Measurements from ENCODE around the gene PRKCA.
A peak's percentile ranks its signal among the peaks of the same experiment; 100 is the strongest.

Gene PRKCA

DNA sequence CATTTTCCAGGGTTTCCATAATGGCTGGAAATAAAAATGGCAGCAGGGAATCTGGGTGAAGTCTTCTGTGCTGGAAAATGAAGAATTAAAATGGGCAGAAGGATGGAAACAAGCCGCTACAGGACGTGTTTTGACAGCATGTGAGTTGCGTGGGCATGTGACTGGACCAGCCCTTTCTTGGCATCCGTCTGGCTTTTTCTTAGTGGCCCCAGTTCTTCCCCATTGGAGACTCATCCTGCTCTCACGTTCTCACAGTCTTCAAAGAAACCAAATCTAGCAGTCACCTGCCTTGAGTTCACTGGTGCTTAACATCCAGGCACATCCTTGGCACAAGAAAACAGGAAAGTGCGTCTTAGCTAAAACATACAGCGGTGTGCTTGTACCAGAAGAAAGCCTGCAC, 352.4 kb downstream of the PRKCA start:
- DNase-seq (ENCODE audit: low read depth), result no peak

DNA sequence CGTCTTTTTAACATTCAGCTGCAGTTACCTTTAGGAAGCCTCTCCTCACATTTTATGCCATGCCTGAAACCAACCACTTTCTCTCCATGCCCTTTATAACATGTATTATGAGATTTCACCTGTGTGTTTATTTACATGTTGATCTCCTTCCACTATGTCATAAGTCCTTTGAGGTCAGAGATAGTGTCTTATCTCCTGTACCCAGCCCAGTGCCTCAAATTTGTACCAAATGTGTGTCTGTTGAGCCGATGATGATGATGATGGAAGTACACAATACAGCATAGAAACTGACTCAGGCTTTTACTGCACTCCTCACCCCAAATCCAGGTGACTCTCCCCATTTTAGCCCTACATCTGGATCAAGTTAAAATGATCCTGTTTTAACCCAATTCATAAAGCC, 353.0 kb downstream of the PRKCA start:
- no peak for DNase-seq (ENCODE audit: low read depth)

DNA sequence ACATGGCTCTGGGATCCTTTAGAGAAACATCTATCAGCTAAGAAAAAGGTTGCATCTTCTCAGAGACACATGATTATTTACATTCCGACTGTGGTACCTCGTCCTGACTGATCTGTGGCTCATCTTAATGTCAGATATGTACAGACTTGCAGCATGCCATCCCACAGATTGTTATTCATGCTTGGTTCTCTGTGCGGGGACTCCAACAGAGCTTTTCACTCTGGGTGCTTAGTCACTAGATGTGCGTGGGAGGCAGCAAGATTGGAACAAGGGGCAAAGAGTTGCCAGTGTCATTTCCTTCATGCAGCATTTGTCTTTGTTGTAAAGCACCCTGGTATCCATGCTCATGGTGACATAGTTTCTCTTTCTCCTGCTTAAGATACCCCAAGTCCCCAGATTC, 353.4 kb downstream of the PRKCA start:
- DNase-seq (ENCODE audit: low read depth), result peak; percentile 55

DNA sequence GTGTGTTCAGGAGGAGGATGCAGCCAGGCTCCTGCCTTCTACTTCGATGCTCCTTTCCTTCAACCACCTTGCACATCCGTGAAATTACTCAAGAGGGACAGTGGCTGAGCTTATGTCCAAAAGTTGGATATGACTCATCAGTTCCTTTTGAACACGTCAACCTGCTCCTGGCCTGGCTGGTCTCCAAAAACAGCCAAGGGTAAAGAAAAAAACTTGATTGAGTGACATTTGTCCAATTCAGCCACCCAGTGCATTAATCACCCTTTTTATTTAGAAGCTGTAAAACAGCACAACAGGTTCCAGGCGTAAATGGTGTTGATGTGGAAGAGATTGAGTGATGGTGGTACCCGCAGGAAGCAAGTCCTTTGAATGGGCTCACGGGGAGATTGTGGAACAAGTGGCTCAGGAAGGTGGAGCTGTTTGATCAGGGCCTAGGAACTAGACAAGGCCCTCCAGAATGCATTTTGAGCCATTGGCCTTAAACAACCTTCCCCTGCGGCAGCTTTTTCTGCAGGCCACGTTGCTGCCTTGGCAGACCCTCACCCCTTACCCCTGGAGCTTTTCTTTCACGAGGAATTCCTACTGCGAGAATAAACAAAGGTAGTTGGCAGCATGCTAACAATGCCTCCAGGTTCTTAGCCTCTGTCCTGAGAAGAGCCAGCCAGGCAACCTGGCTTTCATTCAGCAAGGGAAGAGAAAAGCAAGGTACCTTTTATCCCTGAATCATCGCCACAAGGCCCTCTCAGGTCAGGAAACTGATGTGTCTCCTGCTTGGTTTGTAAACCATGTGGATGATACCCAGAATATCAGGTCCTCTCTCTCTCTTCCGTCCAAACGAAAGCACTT, 359.2 kb downstream of the PRKCA start:
- no peak for DNase-seq (ENCODE audit: low read depth)

DNA sequence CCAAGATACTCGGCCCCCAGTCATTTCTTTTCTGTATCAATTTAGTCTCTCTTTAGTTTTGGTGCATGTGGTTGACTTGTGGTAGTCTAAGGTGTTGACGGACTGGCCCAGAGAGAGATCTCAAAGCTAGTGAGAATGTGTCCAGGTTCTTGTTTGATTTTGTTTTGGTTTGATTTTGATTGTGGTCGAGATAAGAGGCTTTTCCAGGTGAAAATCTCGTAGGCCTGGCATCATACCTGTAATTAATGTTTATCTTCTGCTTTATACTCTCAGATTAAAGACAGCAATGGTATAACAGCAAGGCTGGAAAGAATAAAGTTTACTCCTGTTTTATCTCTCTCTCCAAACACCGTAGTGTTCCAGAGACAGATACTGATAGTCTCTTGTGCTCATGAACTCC, 360.1 kb downstream of the PRKCA start:
- no peak for DNase-seq (ENCODE audit: low read depth)

DNA sequence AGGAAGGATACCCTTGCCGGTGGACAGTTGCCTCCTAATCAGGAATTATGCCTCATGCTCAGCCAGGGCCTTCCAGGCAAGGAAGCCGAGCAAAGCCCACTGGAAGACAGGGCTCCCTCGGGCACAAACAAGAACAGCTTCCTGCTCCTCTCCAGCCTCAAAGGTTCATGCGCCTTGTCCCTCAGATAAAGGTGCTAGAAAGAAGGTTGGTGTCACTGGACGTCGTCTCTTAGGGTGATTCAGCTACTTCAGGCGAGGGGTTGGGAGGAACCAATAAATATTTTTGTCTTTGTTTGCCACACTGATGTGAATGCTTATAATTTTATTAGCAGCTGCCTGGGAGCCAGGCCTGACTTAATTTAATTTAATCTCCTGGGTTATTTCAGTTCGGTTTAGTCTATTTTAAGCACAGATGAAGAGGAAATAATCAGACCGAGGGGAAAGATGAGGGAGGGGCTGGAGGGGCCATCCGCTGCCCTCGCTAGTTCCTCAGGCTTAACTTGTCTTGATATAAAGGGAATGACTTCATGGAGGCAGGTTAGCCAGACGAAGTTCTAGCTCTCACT, 360.7 kb downstream of the PRKCA start:
- DNase-seq (ENCODE audit: low read depth), result no peak

DNA sequence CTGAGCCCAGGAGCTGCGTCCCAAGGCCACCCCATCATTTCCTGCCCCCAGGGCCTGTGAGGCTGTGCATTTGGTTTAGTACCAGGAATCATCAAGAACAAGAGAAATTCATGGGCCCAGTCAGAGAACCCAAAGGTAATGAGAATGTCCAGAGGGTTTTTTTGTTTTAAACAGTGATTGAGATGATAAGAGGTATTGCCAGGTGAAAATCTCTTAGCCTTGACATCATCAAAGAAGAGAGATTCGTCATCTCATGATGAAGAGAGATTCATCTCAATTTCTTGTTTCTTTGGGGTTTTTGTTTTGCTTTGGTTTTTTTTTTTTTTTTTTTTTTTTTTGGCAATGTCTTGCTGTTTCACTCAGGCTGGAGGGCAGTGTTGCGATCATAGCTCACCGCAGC, 361.9 kb downstream of the PRKCA start:
- no peak for DNase-seq (ENCODE audit: low read depth)

DNA sequence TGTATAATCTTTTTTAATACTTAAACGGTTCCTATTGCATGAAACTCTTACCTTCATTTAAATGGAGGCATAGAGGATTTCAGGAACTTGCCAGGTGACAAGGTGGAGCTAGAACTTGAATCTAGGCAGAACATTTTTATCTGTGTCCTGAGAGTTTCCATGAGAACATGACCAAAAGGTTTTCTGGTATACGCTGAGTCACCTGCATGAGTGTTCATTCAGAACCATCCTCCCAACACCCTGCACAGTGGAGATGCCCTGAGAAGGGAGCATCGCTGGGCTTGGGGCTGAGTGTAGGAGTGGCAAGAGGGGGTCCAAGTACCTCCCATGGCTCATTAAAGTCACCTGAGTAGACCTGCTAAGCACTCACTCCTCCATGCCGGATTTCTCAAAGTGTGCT, 362.8 kb downstream of the PRKCA start:
- no peak for DNase-seq (ENCODE audit: low read depth)

DNA sequence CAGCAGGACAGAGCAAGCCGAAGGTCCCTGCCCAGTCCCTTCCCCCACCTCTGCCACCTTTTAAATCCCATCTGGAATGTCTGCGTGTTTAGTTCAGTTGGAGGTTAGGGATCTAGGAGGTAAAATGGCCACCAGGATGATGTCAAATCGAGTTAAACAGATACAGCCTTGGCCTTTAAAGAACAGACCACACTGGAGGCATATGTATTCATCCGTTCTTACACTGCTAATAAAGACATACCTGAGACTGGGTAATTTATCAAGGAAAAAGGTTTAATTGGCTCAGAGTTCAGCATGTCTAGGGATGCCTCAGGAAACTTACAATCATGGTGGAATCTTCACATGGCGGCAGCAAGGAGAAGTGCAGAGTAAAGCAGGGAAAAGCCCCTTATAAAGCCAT, 364.7 kb downstream of the PRKCA start:
- DNase-seq (ENCODE audit: low read depth), result no peak

DNA sequence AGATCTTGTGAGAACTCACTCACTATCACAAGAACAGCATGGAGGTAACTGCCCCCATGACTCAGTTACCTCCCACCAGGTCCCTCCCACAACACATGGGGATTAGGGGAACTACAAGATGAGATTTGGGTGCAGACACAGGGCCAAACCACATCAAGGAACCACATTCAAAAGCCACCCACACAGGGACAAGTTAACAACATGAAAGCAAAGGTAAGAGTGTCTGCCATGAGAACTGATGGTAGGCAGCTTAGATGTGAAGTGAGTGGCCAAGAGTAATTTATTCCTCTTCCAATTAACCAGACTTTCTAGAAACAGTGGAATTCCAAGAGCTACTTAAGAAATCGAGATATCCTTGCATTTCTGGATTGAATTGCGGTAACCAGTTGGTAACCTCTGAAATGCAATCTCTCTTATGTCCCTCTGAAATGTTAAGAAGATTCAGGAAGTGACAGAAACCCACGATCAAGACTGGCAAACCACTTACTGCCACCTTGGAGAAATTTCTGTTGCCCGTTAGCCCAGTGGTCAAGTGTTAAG, 365.1 kb downstream of the PRKCA start:
- DNase-seq (ENCODE audit: low read depth), result no peak

DNA sequence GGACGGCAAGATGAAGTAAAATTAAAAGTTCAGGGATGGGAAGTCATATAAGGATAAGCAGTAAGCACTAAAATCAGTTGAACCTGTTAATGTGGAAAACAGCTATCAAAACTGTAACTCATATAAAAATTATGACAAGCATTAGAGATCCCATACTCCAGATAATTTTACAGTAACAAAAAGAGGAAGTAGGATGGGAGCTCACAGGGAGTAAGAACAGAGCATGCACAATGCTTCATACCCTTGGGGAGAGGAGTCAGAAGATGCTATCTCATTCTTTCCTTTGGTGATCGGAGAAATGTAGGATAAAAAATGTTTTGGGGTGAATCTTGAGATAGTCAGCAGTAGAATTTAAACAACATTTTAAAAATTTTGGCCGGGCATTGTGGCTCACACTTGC, 367.8 kb downstream of the PRKCA start:
- no peak for DNase-seq (ENCODE audit: low read depth)

DNA sequence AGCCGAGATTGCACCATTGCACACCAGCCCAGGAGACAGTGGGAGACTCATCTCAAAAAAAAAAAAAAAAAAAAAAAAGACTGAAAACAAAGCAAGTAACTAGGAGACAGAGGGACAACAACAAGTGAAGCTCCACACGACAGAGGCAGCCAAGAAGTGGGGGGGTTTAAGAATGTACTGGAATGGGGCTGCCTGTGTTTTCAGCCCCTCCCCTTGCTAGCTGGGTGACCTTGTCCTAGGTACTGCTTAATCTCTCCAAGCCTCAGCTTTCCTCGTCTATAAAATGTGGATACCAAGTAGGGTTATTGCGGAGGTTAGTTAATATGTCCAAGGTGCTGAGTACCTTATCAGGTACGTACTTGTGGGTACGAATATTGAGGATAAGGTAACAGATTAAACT, 368.7 kb downstream of the PRKCA start:
- no peak for DNase-seq (ENCODE audit: low read depth)

DNA sequence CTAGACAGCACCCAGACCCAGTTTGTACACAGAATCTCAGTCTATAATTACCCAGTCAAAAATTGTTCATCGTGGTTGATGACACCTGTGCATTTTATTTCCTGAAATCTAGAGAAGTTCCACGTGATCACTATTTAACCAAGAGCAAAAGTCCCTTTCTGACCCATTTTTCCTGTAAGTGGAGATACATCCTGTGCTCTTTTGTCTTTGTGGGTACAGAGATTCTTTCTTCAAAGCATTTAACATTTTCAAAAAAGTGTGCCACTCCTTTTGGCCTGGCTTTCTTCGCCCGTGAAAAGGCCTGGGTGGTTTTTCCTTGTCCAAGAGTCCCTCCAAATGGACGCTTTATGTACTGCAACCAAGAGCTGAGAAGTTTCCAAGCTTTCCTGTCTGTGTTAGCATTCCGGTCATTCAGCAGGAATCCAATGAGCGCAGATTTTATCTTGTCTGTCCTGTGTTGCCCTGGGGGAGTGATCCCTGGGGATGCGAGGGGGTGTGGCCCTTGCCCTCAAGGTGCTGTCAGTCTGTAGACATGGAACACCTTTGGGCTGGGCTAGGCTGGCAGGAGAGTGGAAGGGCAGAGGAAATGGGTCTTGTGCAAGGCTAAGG, 371.4 kb downstream of the PRKCA start:
- peak; percentile 40 for DNase-seq (ENCODE audit: low read depth)

DNA sequence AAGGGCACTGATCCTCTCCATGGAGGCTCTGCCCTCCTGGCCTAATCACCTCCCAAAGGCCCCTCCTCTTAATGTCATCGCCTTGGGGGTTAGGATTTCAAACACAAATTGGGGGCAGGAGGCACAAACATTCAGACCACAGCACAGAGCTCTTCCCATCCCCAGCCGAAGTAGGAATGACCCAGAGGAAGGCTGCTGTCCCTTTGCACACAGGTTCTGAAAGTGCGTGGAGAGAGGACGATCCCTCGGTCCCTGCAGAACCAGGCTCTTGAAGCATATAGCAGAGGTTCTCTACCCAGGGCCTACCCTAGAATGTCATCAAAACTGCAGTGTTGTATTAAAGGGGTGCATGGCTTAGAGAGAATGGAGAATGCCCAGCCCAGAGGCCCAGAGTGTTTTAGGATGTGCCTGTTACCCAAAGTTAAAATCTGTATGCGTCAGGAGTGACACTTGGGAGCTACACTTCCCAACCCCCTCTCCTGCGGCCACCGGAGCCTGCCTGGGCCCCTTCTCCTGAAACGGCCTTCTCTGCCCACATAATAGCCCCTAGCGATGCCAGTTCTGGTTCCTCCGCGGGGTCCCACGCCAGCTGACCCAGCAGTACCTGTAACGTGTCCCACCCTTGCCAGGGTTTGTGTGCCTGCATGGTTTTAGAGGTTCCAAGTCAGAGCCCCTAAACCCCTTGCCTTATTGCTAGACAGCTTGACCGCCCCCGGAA, 373.0 kb downstream of the PRKCA start:
- no peak for DNase-seq (ENCODE audit: low read depth)

DNA sequence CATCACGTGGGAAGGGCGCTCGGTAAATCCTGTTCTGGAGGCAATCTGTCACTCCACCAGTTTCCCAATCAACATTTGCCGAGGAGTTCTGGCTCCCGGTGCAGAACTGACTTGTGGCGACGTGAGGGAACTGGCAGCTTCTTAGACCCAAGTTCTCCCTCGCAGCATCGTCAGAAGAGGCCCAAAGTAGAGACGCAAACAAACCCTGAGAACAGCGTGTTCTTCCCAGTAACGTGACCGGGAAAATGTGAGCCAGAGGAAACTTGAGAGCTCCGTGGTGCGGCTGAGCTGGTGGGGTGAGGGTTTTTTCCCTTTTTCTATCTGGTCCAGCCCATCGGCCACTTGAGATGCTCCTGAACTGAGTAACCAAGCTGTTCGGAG, 373.6 kb downstream of the PRKCA start:
- no peak for DNase-seq (ENCODE audit: low read depth)

DNA sequence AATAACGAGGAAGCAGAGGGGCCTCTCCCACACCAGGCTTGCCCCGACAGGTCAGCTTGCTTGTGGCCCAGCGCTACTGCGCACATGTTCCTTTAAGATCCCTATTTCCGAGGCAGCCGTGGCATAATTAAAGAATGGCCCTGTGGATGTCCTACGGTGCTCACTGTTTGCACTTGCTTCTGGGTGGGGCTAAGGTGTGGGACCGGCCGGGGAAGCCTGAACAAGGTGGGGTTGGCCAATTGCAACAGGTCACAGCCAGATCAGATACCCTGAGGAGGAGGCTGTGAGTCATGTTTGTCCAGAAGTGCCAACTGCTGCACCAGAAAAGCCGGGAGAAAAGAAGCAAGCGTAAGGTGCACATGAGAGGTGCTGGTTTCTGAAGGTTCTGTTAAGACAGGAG, 374.0 kb downstream of the PRKCA start:
- DNase-seq (ENCODE audit: low read depth), result no peak

DNA sequence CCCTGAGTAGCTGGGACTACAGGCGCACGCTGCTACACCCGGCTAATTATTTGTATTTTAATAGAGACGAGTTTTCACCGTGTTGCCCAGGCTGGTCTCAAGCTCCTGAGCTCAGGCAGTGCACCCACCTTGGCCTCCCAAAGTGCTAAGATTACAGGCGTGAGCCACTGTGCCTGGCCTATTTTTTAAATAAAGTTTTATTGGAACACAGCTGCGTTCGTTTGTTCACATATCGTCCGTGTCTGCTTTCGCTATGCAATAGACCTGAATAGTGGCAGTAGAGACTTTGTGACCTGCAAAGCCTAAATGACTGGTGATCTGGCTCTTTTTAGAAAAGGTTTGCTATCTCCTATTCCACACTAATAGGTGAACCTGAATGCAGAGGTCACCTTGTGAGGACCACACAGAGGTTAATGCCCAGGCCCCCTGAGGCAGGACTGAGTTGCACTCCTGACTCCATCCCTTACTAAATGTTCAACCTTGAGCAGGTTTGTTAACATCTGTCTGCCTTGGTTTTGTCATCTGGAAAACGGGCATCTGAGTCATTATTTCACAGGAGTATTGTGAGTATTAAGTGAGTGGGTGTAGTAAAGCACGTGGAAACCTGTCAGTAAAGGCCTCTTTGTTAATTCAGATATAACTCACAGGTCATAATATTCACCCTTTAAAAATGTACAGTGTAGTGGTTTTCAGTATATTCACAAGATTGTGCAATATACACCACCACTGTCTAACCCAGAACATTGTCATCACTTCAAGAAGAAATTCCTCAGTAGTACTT, 375.0 kb downstream of the PRKCA start:
- peak; percentile 81 for DNase-seq (ENCODE audit: low read depth)

DNA sequence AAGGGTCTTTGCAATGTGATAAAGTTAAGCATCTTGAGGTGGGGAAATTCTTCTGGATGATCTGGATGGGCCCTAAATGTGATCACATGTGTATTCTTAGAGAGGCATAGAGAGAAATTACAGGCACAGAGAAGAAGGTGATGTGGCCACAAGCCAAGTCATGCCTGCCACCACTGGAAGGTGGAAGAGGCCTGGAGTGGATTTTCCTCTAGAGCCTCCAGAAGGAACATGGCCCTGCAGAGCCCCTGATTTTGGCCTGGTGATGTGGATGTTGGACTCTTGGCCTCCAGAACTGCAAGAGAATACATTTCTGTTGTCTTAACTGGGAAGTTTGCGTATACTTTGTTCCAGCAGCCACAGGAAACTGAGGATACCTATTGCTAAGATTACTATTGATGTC, 375.6 kb downstream of the PRKCA start:
- no peak for DNase-seq (ENCODE audit: low read depth)

DNA sequence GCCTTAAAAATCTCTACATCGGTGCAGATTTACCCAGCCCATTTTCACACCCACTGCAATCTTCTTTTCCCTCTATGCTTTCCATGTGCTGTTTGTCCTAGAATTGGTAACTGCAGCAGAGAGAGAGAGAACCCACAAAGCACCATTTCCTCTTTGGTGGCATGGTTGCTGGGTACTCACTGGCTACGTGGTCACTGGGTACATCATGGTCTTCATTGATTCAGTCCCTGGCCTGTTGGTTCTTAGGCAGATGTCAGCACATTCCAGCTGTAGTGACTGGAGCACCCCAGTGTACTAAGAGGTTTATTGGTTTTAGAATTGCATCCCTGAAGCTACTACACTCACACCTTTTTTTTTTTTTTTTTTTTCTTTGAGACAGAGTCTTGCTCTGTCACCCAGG, 376.4 kb downstream of the PRKCA start:
- DNase-seq (ENCODE audit: low read depth), result no peak

DNA sequence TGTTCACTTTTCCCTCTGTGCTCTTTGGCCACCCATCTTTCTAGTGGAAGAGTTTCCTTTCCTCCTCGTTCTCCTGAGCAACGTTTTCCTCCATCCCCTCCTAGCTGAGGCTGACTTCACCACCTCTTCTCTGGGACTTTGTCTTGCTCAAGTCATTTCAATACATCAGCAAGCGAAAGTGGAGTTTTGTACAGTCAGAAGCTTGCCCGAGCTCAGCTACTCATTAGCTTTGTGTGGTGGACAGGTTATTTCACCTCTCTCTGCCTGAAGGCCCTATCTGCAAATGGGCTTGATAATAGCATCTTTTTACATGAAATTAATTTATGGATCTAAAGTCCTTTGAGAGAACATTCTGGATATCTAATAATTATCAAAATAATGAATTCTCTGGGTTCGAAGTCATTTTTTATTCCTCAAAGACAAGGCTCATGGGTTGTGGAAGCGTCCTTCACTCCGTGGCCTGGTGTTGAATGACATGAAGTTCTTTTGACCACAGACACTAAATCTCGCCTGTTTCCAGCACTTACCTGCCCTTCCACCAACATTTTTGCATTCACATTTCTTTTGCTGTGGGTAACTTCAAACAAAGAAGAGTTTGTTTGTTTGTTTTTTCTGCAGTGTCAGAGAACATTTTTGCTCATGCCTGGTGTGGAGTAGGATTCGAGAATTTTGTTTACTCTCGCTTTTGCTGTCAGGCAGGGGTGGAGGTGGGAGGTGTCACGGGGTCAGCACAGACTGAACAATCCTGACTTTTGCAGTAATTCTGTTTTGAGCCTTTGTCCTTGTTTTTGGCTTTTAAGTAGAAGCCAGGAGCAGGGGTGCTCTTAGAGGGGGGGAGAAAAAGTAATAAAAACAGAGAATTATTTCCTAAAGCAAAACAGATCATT, 377.5 kb downstream of the PRKCA start:
- no peak for DNase-seq (ENCODE audit: low read depth)

DNA sequence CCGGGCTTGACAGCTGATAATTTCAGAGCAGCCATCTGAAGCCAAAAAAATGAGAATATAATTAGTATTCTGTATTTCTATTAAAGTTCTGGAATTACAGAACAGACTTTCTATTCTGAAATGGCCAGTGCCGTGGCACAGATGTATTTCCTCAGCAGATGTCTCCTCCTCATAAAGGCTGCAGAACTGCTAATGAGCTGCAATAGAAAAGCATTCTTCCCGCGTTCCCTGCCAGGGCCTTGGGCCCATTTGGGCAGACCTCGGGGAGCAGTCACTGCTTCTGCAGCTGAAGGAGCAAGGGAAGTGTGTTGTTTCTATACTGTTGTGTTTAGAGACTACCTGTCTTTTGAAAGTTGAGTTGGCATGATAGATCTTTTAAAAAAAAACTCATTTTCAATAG, 379.9 kb downstream of the PRKCA start:
- DNase-seq (ENCODE audit: low read depth), result no peak
